HUES48 (cell line): ENCODE results near the gene CNTNAP2.

Experiments used
- H3K27ac ChIP-seq: one replicate; pipeline ENCODE4 v1.7.0; 2013; ENCODE audit warnings: low read depth, low read length, inconsistent platforms
- H3K27me3 ChIP-seq: 2 replicates; pipeline ENCODE4 v1.6.1; 2013; ENCODE audit warnings: mild to moderate bottlenecking, low read length; ENCODE audit not compliant: control insufficient read depth, insufficient read depth
- H3K36me3 ChIP-seq: 2 replicates; pipeline ENCODE4 v1.6.1; 2013; ENCODE audit warnings: low read length; ENCODE audit not compliant: control insufficient read depth, insufficient read depth
- H3K4me1 ChIP-seq: 2 replicates; pipeline ENCODE4 v1.6.1; 2013; ENCODE audit warnings: mild to moderate bottlenecking, low read length; ENCODE audit not compliant: control insufficient read depth, insufficient read depth
- H3K4me3 ChIP-seq: 2 replicates; pipeline ENCODE4 v1.5.1; 2013; ENCODE audit warnings: mild to moderate bottlenecking, low read depth, low read length
- H3K9ac ChIP-seq: 2 replicates; pipeline ENCODE4 v1.6.1; 2013; ENCODE audit warnings: mild to moderate bottlenecking, low read depth, low read length, moderate library complexity
- H3K9me3 ChIP-seq: 2 replicates; pipeline ENCODE4 v1.6.1; 2013; ENCODE audit warnings: low read length; ENCODE audit not compliant: control insufficient read depth, insufficient read depth

CNTNAP2 gene

GRCh38 chr7:146865696-146866095, 749.1 kb downstream of the CNTNAP2 start:
- Histone ChIP-seq H3K27me3 (no peaks in the 10 kb centered on the region), H3K9me3 (no peaks in the 10 kb centered on the region), H3K27ac (no peak overlapping the region), H3K36me3 (no peaks in the 10 kb centered on the region), H3K9ac (no peak overlapping the region), H3K4me1 (0 out of 2 replicates have a peak, but pooled peaks cover 8% of the 10 kb centered on the region), H3K4me3 (no peak overlapping the region)

GRCh38 chr7:146874722-146875121, 758.1 kb downstream of the CNTNAP2 start:
- no peaks in the 10 kb centered on the region for H3K27me3 ChIP-seq
- no peak overlapping the region for H3K4me3 ChIP-seq
- H3K9ac ChIP-seq: no peak overlapping the region
- H3K9me3 ChIP-seq: no peaks in the 10 kb centered on the region
- H3K4me1 ChIP-seq: peaks cover 19% of the 10 kb centered on the region
- no peaks in the 10 kb centered on the region for H3K36me3 ChIP-seq
- H3K27ac ChIP-seq: peak overlapping the region; percentile 69

- H3K27ac ChIP-seq: peak overlapping the region; percentile 69
- no peak overlapping the region for H3K4me3 ChIP-seq
- H3K9me3 ChIP-seq: no peaks in the 10 kb centered on the region
- peaks cover 19% of the 10 kb centered on the region for H3K4me1 ChIP-seq
- no peaks in the 10 kb centered on the region for H3K36me3 ChIP-seq
- H3K27me3 ChIP-seq: no peaks in the 10 kb centered on the region
- no peak overlapping the region for H3K9ac ChIP-seq
Observed at GRCh38 chr7:146875237-146875785, 758.7 kb downstream of the CNTNAP2 start.

DNA sequence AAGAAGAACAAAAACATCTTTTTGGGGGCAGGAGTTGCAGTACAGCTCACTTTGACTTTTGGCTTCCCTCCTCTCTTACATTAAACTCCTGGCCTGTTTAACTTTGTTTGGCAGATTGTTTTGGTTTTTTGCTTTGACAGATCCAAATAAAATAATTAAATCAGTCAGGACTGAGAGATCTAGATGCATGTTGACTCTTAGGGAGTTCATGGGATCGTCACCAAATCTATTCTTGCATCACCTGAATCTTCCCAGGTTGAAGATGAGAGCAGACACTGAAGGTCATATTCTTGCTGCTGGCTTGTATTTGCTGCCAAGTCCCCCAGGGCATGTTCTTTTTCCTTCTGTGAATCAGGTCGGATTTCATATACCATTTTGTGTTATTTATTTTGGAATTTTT, 759.4 kb downstream of the CNTNAP2 start:
- Histone ChIP-seq H3K4me1 (peaks cover 19% of the 10 kb centered on the region), H3K36me3 (no peaks in the 10 kb centered on the region), H3K27ac (no peak overlapping the region), H3K27me3 (no peaks in the 10 kb centered on the region), H3K4me3 (no peak overlapping the region), H3K9ac (no peak overlapping the region), H3K9me3 (no peaks in the 10 kb centered on the region)

- H3K4me3 ChIP-seq: no peak overlapping the region
- no peaks in the 10 kb centered on the region for H3K9me3 ChIP-seq
- no peak overlapping the region for H3K27ac ChIP-seq
- peaks cover 19% of the 10 kb centered on the region for H3K4me1 ChIP-seq
- no peak overlapping the region for H3K9ac ChIP-seq
- no peaks in the 10 kb centered on the region for H3K27me3 ChIP-seq
- H3K36me3 ChIP-seq: no peaks in the 10 kb centered on the region
Observed at GRCh38 chr7:146876411-146876810, 759.8 kb downstream of the CNTNAP2 start.

GRCh38 chr7:146878901-146879300, 762.3 kb downstream of the CNTNAP2 start:
- no peak overlapping the region for H3K4me3 ChIP-seq
- no peaks in the 10 kb centered on the region for H3K27me3 ChIP-seq
- H3K9ac ChIP-seq: no peak overlapping the region
- no peaks in the 10 kb centered on the region for H3K36me3 ChIP-seq
- no peak overlapping the region for H3K27ac ChIP-seq
- H3K9me3 ChIP-seq: no peaks in the 10 kb centered on the region
- H3K4me1 ChIP-seq: peaks cover 19% of the 10 kb centered on the region

GRCh38 chr7:146885231-146885630, 768.6 kb downstream of the CNTNAP2 start:
- Histone ChIP-seq H3K9ac (no peak overlapping the region), H3K4me3 (no peak overlapping the region), H3K27ac (no peak overlapping the region), H3K4me1 (no peaks in the 10 kb centered on the region), H3K9me3 (no peaks in the 10 kb centered on the region), H3K36me3 (no peaks in the 10 kb centered on the region), H3K27me3 (no peaks in the 10 kb centered on the region)

GRCh38 chr7:146889806-146890555, 773.4 kb downstream of the CNTNAP2 start:
- Histone ChIP-seq H3K27ac (no peak overlapping the region), H3K9me3 (no peaks in the 10 kb centered on the region), H3K4me1 (0 out of 2 replicates have a peak, but pooled peaks cover 6% of the 10 kb centered on the region), H3K9ac (no peak overlapping the region), H3K27me3 (no peaks in the 10 kb centered on the region), H3K4me3 (no peak overlapping the region), H3K36me3 (no peaks in the 10 kb centered on the region)

DNA sequence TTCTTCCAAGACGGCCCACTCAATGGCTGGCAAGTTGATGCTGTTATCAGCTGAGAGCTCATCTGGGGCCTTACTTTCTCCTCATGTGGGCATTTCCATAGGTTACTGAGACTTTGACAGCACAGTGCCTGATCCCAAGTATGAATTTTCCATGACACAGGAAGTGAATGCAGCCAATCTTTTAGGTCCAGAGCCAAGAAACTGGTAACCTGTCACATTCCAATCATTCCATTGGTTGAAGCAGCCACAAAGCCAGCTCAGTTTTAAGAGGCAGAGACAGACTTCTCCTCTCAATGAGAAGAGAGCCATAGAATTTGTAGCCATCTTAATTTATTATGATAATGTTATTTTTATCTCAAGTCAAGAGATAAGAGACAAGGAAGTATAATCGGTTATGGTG, 775.5 kb downstream of the CNTNAP2 start:
- Histone ChIP-seq H3K4me3 (no peak overlapping the region), H3K9ac (no peak overlapping the region), H3K27ac (no peak overlapping the region), H3K36me3 (no peaks in the 10 kb centered on the region), H3K4me1 (0 out of 2 replicates have a peak, but pooled peaks cover 6% of the 10 kb centered on the region), H3K9me3 (no peaks in the 10 kb centered on the region), H3K27me3 (no peaks in the 10 kb centered on the region)

- H3K36me3 ChIP-seq: no peaks in the 10 kb centered on the region
- no peaks in the 10 kb centered on the region for H3K27me3 ChIP-seq
- no peak overlapping the region for H3K9ac ChIP-seq
- H3K27ac ChIP-seq: no peak overlapping the region
- H3K4me3 ChIP-seq: no peak overlapping the region
- 0 out of 2 replicates have a peak, but pooled peaks cover 6% of the 10 kb centered on the region for H3K4me1 ChIP-seq
- no peaks in the 10 kb centered on the region for H3K9me3 ChIP-seq
Observed at GRCh38 chr7:146894927-146895326, 778.3 kb downstream of the CNTNAP2 start.

DNA sequence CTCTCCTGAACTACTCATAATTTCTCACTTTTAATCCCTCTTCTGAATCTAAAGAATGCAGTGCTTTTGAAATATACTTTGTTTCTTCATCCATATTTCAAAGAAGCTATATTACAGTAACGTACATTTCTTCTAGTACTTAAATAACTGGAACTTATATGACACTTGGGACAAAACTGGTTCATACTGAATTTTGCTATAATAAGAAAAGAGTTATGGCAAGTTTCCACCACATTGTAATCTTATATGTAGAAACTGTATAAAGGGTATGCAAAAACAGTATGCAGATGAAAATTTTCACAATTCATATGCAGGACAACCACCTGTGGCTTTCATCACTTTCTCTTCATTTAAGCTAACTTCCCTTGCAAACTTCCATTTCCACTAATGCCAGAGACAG, 785.7 kb downstream of the CNTNAP2 start:
- H3K9ac ChIP-seq: no peak overlapping the region
- H3K9me3 ChIP-seq: 0 out of 2 replicates have a peak, but pooled peaks cover 3% of the 10 kb centered on the region
- H3K27ac ChIP-seq: no peak overlapping the region

More for the DNA sequence above, 785.7 kb downstream of the CNTNAP2 start:
- Histone ChIP-seq H3K4me3 (no peak overlapping the region), H3K27me3 (no peaks in the 10 kb centered on the region), H3K36me3 (no peaks in the 10 kb centered on the region), H3K4me1 (no peaks in the 10 kb centered on the region)
